ENCODE data around the gene TIPARP.

GRCh38 chr3:156635973-156636372, 38.4 kb upstream of the TIPARP start:
- TF ChIP-seq CTCF (IDR thresholded peaks at IDR 0.05), result no peak
- TF ChIP-seq POLR2AphosphoS5 (IDR thresholded peaks at IDR 0.05; ENCODE audit: low read depth, low read length), result no peak
- no peak for TF ChIP-seq SIN3A (IDR thresholded peaks at IDR 0.05; ENCODE audit: borderline replicate concordance, insufficient read depth, low read depth, low read length)
- TF ChIP-seq, protein P1, sequence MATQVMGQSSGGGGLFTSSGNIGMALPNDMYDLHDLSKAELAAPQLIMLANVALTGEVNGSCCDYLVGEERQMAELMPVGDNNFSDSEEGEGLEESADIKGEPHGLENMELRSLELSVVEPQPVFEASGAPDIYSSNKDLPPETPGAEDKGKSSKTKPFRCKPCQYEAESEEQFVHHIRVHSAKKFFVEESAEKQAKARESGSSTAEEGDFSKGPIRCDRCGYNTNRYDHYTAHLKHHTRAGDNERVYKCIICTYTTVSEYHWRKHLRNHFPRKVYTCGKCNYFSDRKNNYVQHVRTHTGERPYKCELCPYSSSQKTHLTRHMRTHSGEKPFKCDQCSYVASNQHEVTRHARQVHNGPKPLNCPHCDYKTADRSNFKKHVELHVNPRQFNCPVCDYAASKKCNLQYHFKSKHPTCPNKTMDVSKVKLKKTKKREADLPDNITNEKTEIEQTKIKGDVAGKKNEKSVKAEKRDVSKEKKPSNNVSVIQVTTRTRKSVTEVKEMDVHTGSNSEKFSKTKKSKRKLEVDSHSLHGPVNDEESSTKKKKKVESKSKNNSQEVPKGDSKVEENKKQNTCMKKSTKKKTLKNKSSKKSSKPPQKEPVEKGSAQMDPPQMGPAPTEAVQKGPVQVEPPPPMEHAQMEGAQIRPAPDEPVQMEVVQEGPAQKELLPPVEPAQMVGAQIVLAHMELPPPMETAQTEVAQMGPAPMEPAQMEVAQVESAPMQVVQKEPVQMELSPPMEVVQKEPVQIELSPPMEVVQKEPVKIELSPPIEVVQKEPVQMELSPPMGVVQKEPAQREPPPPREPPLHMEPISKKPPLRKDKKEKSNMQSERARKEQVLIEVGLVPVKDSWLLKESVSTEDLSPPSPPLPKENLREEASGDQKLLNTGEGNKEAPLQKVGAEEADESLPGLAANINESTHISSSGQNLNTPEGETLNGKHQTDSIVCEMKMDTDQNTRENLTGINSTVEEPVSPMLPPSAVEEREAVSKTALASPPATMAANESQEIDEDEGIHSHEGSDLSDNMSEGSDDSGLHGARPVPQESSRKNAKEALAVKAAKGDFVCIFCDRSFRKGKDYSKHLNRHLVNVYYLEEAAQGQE (IDR thresholded peaks at IDR 0.05; ENCODE audit: insufficient read depth in 1 of 2, low read depth in 2 of 2, low read length in 1 of 2), result no peak
- TF ChIP-seq TCF7L2 (IDR thresholded peaks at IDR 0.05; ENCODE audit: low read depth, low read length), result no peak
